GM23248 (cell line): Measurements from ENCODE around the gene GATAD2B. TPM values are rescaled to one million over a fixed set of nuclear protein-coding genes. Genes with fewer than 3 reads are reported as not detected.

Experiments used
- DNase-seq: peaks from one replicate; pipeline ENCODE4 v3.0.0-alpha.2; 2015
- H2AFZ ChIP-seq: fragments of 200-600 bp; sonication (generic); 2 replicates; pipeline ENCODE4 v1.6.1; 2016; ENCODE audit warnings: antibody characterized with exemption
- H3F3A ChIP-seq: fragments of 200-600 bp; sonication (generic); 2 replicates; pipeline ENCODE4 v1.6.1; 2016; ENCODE audit warnings: mild to moderate bottlenecking, antibody characterized with exemption, mixed run types; ENCODE audit not compliant: insufficient read depth
- H3K27ac ChIP-seq: fragments of 200-600 bp; sonication (generic); 2 replicates; pipeline ENCODE4 v1.5.1; 2016; ENCODE audit warnings: mild to moderate bottlenecking
- H3K27me3 ChIP-seq: fragments of 200-600 bp; sonication (generic); replicated peaks from 2 replicates; pipeline ENCODE4 v1.6.1; 2016; ENCODE audit warnings: mild to moderate bottlenecking; ENCODE audit not compliant: insufficient read depth
- H3K36me3 ChIP-seq: fragments of 200-600 bp; sonication (generic); 2 replicates; pipeline ENCODE4 v1.6.1; 2016; ENCODE audit warnings: low read depth, mild to moderate bottlenecking
- H3K4me1 ChIP-seq: fragments of 200-600 bp; sonication (generic); 2 replicates; pipeline ENCODE4 v1.6.1; 2016; ENCODE audit warnings: mild to moderate bottlenecking; ENCODE audit not compliant: insufficient read depth
- H3K4me2 ChIP-seq: fragments of 200-600 bp; sonication (generic); one replicate; pipeline ENCODE4 v1.6.1; 2016; ENCODE audit warnings: mild to moderate bottlenecking; ENCODE audit not compliant: unreplicated experiment
- H3K4me3 ChIP-seq: fragments of 200-600 bp; sonication (generic); 2 replicates; pipeline ENCODE4 v1.5.1; 2016; ENCODE audit warnings: mild to moderate bottlenecking
- H3K79me2 ChIP-seq: fragments of 200-600 bp; sonication (generic); 2 replicates; pipeline ENCODE4 v1.6.1; 2016; ENCODE audit warnings: mild to moderate bottlenecking; ENCODE audit not compliant: insufficient read depth
- H3K9ac ChIP-seq: fragments of 200-600 bp; sonication (generic); 2 replicates; pipeline ENCODE4 v1.6.1; 2016; ENCODE audit warnings: mild to moderate bottlenecking
- H3K9me2 ChIP-seq: fragments of 200-600 bp; sonication (generic); 2 replicates; pipeline ENCODE4 v1.6.1; 2016; ENCODE audit warnings: mixed run types, mild to moderate bottlenecking, moderate library complexity; ENCODE audit not compliant: insufficient read depth
- H3K9me3 ChIP-seq: fragments of 200-600 bp; sonication (generic); one replicate; pipeline ENCODE4 v1.6.1; 2017; ENCODE audit warnings: low read depth
- H4K20me1 ChIP-seq: fragments of 200-600 bp; sonication (generic); 2 replicates; pipeline ENCODE4 v1.6.0; 2016; ENCODE audit not compliant: insufficient read depth
- EZH2 ChIP-seq: fragments of 200-600 bp; sonication (generic); IDR thresholded peaks from 2 replicates; pipeline ENCODE4 v1.6.1; 2018; ENCODE audit warnings: antibody characterized with exemption, mild to moderate bottlenecking; ENCODE audit not compliant: insufficient read depth, poor library complexity, severe bottlenecking
- EZH2phosphoT487 ChIP-seq: fragments of 200-600 bp; sonication (generic); IDR thresholded peaks from 2 replicates; pipeline ENCODE4 v1.6.1; 2018; ENCODE audit warnings: antibody characterized with exemption, moderate library complexity, mild to moderate bottlenecking, low read depth; ENCODE audit not compliant: insufficient read depth
- WGBS, 2 experiments: methylation state at CpG; one replicate each; pipeline ENCODE4 v1.1.6; 2015 to 2017; ENCODE audit warnings: low lambda C conversion rate in 2 of 2, low coverage in 1 of 2; ENCODE audit errors: missing lambda C conversion rate in 2 of 2; 5-methylcytosine and 5-hydroxymethylcytosine counted together
- in situ Hi-C: fragments of 300-500 bp; cut with MboI; formaldehyde crosslinking; loops from 2 replicates; pipeline ENCODE4 v1.15.0; 2020
- polyA plus RNA-seq: library from polyadenylated mRNA; unstranded; fragments of >200 nt; fragmentation: Nextera tagmentation; extraction: Ambion mirVana; gene quantifications from 2 replicates; pipeline ENCODE4 v1.2.1, GENCODE V29; 2016
- total RNA-seq: library from RNA; depleted of rRNA; stranded (reverse); fragments of >200 nt; shearing (Covaris generic); gene quantifications from 2 replicates; pipeline ENCODE4 v1.2.3, GENCODE V29; 2014; rRNA removed

GATAD2B gene
- total RNA-seq = 3.9 and 4.3 TPM in 2 replicates
- 3.2 and 3.3 TPM in 2 replicates for polyA plus RNA-seq

DNA sequence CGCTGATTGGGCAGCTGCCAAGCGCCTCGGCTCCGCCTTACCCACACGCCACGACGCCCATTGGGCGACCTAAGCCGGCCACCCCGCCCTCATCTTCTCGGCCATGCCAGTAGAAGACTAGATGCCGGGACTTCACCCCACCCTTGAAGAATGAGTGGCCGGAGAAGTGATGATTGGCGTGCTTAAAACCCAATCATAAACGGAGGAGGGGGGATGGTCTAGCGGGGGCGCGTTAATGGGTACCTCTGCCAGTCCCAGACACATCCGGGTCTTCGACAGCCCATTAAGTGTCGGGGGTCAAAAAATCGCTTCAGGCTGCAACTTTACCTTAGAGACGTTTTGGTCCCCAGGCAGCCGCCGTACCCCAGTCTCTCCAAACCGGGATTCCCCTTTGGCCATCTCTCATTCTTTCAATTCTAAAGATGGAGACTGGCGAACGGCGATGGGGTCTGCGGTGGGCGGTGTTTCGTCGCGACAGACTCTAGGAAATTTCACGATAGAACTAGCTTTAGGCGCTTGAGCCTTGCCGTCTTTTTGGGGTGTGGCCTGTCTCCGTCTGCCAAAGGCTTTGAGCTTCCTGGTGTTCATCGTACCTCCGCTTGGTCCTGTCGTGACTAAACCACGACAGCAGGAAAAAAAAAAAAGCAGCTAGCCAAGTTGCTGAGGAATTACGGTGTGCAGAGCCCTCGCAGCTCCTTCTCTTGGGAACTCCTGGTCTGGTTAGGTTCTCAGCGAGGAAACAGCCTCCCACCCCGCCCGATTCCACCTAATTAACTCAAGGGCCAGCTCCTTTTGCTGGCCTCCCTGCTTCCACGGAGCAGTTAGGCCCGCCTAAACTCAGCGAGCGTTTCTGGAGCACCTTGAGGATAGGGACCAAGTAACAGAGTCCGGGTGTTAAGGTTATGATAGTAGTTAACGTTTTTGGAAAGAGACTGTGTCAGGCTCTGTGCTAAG lies at the start of gene GATAD2B:
Gene GATAD2B (minus strand): TSS at position 1 of the 954 bp plus-strand sequence. CDS start 94,625 bp downstream, outside the sequence.
- 0 to 1% methylated on average over 50 to 53 of the region's 53 CpGs for WGBS, 2 experiments
- in situ Hi-C loops = no loop called here

GRCh38 chr1:153970346-153970745 lies 47.6 kb upstream of the GATAD2B start:
- WGBS, 2 experiments = 68 to 76% methylated on average over 2 of the region's 2 CpGs
- no peak for TF ChIP-seq EZH2phosphoT487
- no peak for TF ChIP-seq EZH2
- Histone ChIP-seq H3K9ac (no peak overlapping the region), H2AFZ (no peak overlapping the region), H3K27ac (no peak overlapping the region), H3K9me2 (no peaks in the 10 kb centered on the region), H3K4me2 (no peak overlapping the region), H4K20me1 (no peaks in the 10 kb centered on the region), H3K36me3 (peaks cover 14% of the 10 kb centered on the region; the same call in 1 of the 2 replicates), H3K79me2 (peaks cover 10% of the 10 kb centered on the region), H3K9me3 (no peaks in the 10 kb centered on the region), H3K27me3 (no peaks in the 10 kb centered on the region), H3K4me1 (peaks cover 16% of the 10 kb centered on the region), H3F3A (peaks cover 23% of the 10 kb centered on the region), H3K4me3 (no peak overlapping the region)
- in situ Hi-C loops = no loop called here
- DNase-seq = no peak

More for the DNA sequence above, at the start of gene GATAD2B:
- peak within 1 kb of the TSS; percentile 94 for H2AFZ ChIP-seq
- no peaks in the 10 kb centered on the region for H3K9me3 ChIP-seq
- peak within 1 kb of the TSS; percentile 87 for H3K9ac ChIP-seq
- no peaks in the 10 kb centered on the region for H3K27me3 ChIP-seq
- H4K20me1 ChIP-seq = peaks cover 23% of the 10 kb centered on the region
- peak; percentile 100 for DNase-seq
- peak within 1 kb of the TSS; percentile 90 for H3K4me2 ChIP-seq
- peak within 1 kb of the TSS; percentile 96 for H3K4me3 ChIP-seq
- peaks cover 41% of the 10 kb centered on the region for H3F3A ChIP-seq
- H3K27ac ChIP-seq = peak within 1 kb of the TSS; percentile 90
- no peaks in the 10 kb centered on the region for H3K9me2 ChIP-seq
- no peak for TF ChIP-seq EZH2
- TF ChIP-seq EZH2phosphoT487 = no peak
- no peaks in the 10 kb centered on the region for H3K36me3 ChIP-seq
- peaks cover 40% of the 10 kb centered on the region for H3K79me2 ChIP-seq
- H3K4me1 ChIP-seq = peaks cover 30% of the 10 kb centered on the region

GRCh38 chr1:153968972-153969371 lies 46.2 kb upstream of the GATAD2B start:
- WGBS, 2 experiments = 89 to 100% methylated on average over 2 of the region's 2 CpGs
- peaks cover 14% of the 10 kb centered on the region for H3F3A ChIP-seq

GRCh38 chr1:153968408-153968807 lies 45.6 kb upstream of the GATAD2B start:
- no peaks in the 10 kb centered on the region for H3K9me3 ChIP-seq
- peak overlapping the region; percentile 91 for H3K4me3 ChIP-seq
- H3K9me2 ChIP-seq = no peaks in the 10 kb centered on the region
- no peak overlapping the region for H3K27ac ChIP-seq
- DNase-seq = no peak
- H3F3A ChIP-seq = peaks cover 13% of the 10 kb centered on the region
- peak overlapping the region; percentile 85; the same call in 1 of the 2 replicates for H3K9ac ChIP-seq
- peaks cover 24% of the 10 kb centered on the region for H3K79me2 ChIP-seq
- 14 to 16% methylated on average over 9 to 13 of the region's 13 CpGs for WGBS, 2 experiments
- no peaks in the 10 kb centered on the region for H3K36me3 ChIP-seq
- no peaks in the 10 kb centered on the region for H4K20me1 ChIP-seq
- H3K27me3 ChIP-seq = no peaks in the 10 kb centered on the region
- in situ Hi-C loops = no loop called here
- no peak for TF ChIP-seq EZH2
- TF ChIP-seq EZH2phosphoT487 = no peak
- H3K4me1 ChIP-seq = peaks cover 21% of the 10 kb centered on the region
- peak overlapping the region; percentile 94 for H2AFZ ChIP-seq
- peak overlapping the region; percentile 96 for H3K4me2 ChIP-seq

More at GRCh38 chr1:153968972-153969371, 46.2 kb upstream of the GATAD2B start:
- H3K27ac ChIP-seq = no peak overlapping the region
- no peak overlapping the region for H3K4me2 ChIP-seq
- no peaks in the 10 kb centered on the region for H4K20me1 ChIP-seq
- H3K27me3 ChIP-seq = no peaks in the 10 kb centered on the region
- no peak overlapping the region for H3K9ac ChIP-seq
- H2AFZ ChIP-seq = no peak overlapping the region
- H3K4me3 ChIP-seq = no peak overlapping the region
- in situ Hi-C loops = no loop called here
- H3K79me2 ChIP-seq = peaks cover 21% of the 10 kb centered on the region
- H3K9me3 ChIP-seq = no peaks in the 10 kb centered on the region
- H3K9me2 ChIP-seq = no peaks in the 10 kb centered on the region
- no peak for DNase-seq
- TF ChIP-seq EZH2 = no peak
- TF ChIP-seq EZH2phosphoT487 = no peak
- H3K4me1 ChIP-seq = peaks cover 21% of the 10 kb centered on the region
- H3K36me3 ChIP-seq = 0 out of 2 replicates have a peak, but pooled peaks cover 3% of the 10 kb centered on the region
